ENCODE results near the gene MED9.
"Not testable (repeated sequence)": the region's sequence is repeated elsewhere in the genome, so short reads cannot be mapped to it uniquely, and the experiment has no call there.

MED9 gene, protein sequence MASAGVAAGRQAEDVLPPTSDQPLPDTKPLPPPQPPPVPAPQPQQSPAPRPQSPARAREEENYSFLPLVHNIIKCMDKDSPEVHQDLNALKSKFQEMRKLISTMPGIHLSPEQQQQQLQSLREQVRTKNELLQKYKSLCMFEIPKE

DNA sequence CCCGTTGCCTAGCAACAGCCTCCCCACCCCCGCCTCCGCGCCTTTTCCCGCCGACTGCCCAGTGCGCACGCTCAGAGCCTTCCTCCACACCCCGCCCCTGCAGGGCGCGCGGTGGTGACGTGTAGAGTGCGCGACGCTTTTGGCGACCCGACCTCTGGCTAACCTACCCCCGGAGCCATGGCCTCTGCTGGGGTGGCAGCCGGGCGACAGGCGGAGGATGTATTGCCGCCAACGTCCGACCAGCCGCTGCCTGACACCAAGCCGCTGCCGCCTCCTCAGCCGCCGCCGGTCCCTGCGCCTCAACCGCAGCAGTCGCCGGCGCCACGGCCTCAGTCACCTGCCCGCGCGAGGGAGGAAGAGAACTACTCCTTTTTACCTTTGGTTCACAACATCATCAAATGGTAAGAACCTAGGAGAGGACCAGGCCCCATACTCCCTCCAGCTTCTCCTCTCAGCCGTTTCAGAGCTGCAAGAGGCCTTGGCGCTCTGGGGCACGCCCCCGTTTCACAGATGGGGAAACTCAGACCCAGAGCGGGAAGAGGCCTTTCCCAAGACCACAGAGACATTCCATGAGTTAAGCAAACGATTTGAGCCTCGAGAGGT, at the start of gene MED9:
MED9 (plus strand) TSS at position 136 of the 603 bp plus-strand sequence; CDS start at position 178, 42 bp downstream.
- Mint-ChIP-seq H3K4me3 (peak within 1 kb of the TSS; percentile 88), H3K27me3 (peaks cover 8% of the 10 kb centered on the region), H3K9me3 (no peaks in the 10 kb centered on the region), H3K27ac (peak within 1 kb of the TSS; percentile 90 to 97), H3K4me1 (peaks cover 48% of the 10 kb centered on the region)
- peak; percentile 93 to 94 for DNase-seq
- ATAC-seq, result peak; percentile 100

DNA sequence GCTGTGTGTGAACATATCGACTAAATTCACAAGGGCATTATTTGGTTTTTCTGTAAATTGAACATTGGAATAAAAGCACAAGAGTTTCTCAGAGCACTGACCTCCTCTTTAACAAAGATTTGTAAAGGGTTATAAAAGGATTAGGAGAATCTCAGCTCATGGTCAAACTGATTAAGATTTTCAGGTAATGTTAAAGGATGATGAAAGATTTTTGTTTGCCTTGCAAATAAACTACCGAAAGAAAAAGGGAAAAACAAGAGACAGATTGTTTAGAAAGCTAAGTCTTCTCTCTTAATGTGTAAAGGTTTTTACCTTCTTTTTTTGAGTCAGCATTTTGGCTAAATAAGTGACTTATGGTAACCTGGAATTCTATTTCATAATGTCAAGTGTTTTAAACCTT, 47.6 kb upstream of the MED9 start:
- H3K4me1 Mint-ChIP-seq, result no peaks in the 10 kb centered on the region
- DNase-seq (no peak), ATAC-seq (no peak)
- H3K4me3 Mint-ChIP-seq, result no peak overlapping the region
- H3K27me3 Mint-ChIP-seq, result no peaks in the 10 kb centered on the region
- no peak overlapping the region for H3K27ac Mint-ChIP-seq
- H3K9me3 Mint-ChIP-seq, result peaks cover 0 to 9% of the 10 kb centered on the region in 2 donors

DNA sequence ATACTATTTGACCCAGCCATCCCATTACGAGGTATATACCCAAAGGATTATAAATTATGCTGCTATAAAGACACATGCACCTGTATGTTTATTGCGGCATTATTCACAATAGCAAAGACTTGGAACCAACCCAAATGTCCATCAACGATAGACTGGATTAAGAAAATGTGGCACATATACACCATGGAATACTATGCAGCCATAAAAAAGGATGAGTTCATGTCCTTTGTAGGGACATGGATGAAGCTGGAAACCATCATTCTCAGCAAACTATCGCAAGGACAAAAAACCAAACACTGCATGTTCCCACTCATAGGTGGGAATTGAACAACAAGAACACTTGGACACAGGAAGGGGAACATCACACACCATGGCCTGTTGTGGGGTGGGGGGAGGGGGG, 45.9 kb upstream of the MED9 start:
- not testable (repeated sequence) for H3K4me3 Mint-ChIP-seq, H3K27me3 Mint-ChIP-seq, DNase-seq, H3K27ac Mint-ChIP-seq, H3K9me3 Mint-ChIP-seq, ATAC-seq, H3K4me1 Mint-ChIP-seq

DNA sequence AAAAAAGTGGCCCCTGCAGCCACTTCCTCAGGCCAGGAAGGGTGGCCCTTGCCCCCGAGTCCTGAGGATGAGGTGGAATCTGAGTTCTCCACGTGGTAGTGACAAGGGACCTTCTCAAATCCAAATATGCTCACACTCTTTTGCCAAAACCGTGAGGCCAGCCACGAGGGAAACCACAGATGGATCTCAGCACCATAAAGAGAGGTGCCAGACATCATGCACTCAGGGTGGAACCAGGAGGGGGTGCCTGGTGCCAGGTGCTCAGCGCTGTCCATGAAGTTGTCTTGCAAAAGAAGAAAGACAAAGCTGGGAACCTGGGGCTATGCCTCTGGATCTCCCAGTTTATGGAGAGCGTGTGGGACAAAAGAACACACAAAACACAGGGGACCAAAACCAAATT, 45.2 kb upstream of the MED9 start:
- no peak for ATAC-seq
- no peak overlapping the region for H3K4me3 Mint-ChIP-seq

GRCh38 chr17:17433000-17433703, 43.6 kb upstream of the MED9 start:
- DNase-seq, result no peak
- no peak overlapping the region for H3K4me3 Mint-ChIP-seq
- no peaks in the 10 kb centered on the region for H3K27me3 Mint-ChIP-seq
- H3K27ac Mint-ChIP-seq, result no peak overlapping the region
- ATAC-seq, result no peak
- no peaks in the 10 kb centered on the region for H3K4me1 Mint-ChIP-seq
- no peaks in the 10 kb centered on the region for H3K9me3 Mint-ChIP-seq

More for the DNA sequence above, 45.2 kb upstream of the MED9 start:
- no peak overlapping the region for H3K27ac Mint-ChIP-seq
- no peak for DNase-seq
- no peaks in the 10 kb centered on the region for H3K4me1 Mint-ChIP-seq
- no peaks in the 10 kb centered on the region for H3K9me3 Mint-ChIP-seq
- H3K27me3 Mint-ChIP-seq, result no peaks in the 10 kb centered on the region

DNA sequence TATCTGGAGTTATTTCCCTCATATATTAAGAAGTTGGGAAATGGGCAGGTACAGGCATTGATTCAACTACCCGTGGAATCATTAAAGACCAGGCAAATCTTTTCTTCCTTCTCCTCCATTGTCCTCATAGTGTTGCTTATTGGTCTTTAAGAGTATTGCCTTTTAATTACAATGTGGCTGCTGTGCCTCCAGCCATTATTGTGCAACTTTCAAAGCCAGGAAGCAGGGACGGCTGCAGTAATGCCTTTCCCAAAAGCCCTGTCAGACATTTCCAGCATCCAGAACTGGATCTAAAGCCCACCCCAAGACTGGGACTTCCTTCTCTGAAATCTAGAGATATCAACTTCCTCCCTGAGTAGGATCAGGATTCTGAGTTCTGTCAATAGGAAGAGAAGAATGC, 42.3 kb upstream of the MED9 start:
- ATAC-seq (no peak), DNase-seq (no peak)
- Mint-ChIP-seq H3K9me3 (no peaks in the 10 kb centered on the region), H3K4me1 (peaks cover 1% of the 10 kb centered on the region), H3K27ac (no peak overlapping the region), H3K27me3 (no peaks in the 10 kb centered on the region), H3K4me3 (no peak overlapping the region)

- H3K27me3 Mint-ChIP-seq, result no peaks in the 10 kb centered on the region
- no peaks in the 10 kb centered on the region for H3K9me3 Mint-ChIP-seq
- no peak for ATAC-seq
- H3K27ac Mint-ChIP-seq, result no peak overlapping the region
- DNase-seq, result no peak
- peaks cover 9% of the 10 kb centered on the region for H3K4me1 Mint-ChIP-seq
- no peak overlapping the region for H3K4me3 Mint-ChIP-seq
Observed at GRCh38 chr17:17435323-17435722, 41.5 kb upstream of the MED9 start.

- Mint-ChIP-seq H3K27me3 (no peaks in the 10 kb centered on the region), H3K4me1 (peaks cover 9% of the 10 kb centered on the region), H3K27ac (no peak overlapping the region), H3K4me3 (no peak overlapping the region), H3K9me3 (no peaks in the 10 kb centered on the region)
- DNase-seq (no peak), ATAC-seq (no peak)
Observed at GRCh38 chr17:17437461-17437860, 39.3 kb upstream of the MED9 start.

DNA sequence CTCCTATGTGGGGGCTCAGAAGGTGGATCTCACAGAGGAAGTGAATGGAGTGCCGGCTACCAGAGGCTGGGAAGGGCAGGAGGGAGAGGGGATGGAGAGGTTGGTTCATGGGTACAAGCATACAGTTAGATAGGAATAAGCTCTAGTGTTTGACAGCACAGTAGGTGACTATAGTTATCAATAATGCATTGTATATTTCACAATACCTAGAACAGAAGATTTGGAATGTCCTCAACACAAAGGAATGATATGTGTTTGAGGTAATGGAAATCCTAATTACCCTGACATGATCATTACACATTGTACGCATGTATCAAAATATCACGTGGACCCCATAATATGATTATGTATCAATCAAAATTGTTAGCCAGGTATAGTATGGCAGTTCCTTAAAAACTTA, 38.9 kb upstream of the MED9 start:
- no peak overlapping the region for H3K27ac Mint-ChIP-seq
- ATAC-seq, result no peak
- H3K27me3 Mint-ChIP-seq, result no peaks in the 10 kb centered on the region
- no peak for DNase-seq
- H3K4me1 Mint-ChIP-seq, result peaks cover 9% of the 10 kb centered on the region
- H3K9me3 Mint-ChIP-seq, result no peaks in the 10 kb centered on the region
- H3K4me3 Mint-ChIP-seq, result no peak overlapping the region

DNA sequence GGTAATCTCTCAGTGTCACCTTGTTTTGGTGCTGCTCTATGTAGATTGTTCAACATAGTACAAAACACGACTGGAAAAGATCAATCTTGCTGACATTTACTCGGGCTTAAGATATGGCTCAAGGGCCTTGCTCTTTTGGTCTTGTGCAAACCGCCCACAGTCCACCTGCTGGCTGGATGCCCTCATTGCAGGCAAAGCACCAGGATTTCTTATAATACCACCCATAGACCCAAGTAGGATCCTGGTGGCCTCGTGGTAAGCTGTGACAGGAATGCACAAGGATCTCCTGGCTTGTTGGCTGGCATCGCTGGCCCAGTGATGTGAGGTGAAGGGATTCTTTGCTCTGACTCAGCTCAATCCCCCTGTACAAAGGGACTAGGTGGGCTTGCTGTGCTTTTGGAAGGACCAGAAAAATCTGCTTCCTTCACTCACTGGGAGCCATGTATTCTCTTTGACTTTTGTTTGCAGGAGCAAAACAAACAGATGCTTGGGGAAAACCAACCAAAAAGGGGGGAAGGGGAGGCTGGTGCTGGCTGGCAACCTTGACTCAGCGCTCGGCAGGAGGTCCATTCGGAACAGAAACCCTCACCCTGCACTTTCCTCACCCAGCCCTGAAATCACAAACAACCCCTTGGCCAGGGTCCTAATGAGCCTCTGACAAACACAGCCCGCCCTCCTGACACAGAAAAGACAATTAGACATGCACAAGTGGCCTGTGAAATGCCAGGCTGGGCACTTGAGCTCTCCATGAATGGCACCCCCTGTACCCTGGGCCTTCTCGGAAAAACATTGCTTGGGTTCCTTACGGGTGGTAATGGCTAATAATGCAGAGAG, 36.6 kb upstream of the MED9 start:
- peak; percentile 65 to 68 for DNase-seq
- H3K4me3 Mint-ChIP-seq, result no peak overlapping the region
- H3K9me3 Mint-ChIP-seq, result no peaks in the 10 kb centered on the region
- peaks cover 9% of the 10 kb centered on the region for H3K4me1 Mint-ChIP-seq
- H3K27me3 Mint-ChIP-seq, result no peaks in the 10 kb centered on the region
- peak; percentile 68 for ATAC-seq
- peak overlapping the region in 1 of 2 donors; percentile 44 for H3K27ac Mint-ChIP-seq

DNA sequence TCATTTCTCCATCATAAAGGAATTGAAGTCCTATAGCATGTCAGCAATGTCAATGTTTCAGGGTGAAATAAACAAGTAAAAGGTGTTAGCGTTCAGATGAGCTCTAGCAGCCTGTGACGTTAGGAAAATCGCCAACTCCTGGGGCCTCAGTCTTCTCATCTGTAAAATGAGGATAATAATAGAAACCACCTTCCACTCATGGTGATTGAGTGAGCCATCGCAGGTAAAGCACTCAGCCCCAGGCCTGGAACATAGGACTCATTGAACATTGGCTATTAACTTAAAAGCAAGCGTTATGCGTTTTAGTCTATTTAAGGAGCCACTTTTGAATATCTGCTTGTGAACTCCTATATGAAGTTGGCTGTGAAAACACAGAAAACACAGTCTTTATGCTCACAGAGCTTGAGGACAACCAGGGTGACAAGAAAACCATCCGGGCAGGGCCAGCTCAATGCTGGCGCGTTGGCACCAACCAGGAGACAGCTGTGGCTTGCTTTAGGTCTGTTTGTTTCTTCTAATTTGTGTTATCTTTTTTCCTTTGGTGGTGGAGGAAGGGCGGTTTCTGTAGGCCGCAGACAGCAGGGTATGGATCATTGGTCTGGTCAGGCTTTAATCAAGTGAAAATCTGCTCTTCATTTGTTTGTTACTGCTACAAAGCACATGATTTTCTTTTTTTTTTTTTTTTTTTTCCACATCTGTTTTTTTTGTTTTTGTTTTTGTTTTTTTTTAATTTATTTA, 35.7 kb upstream of the MED9 start:
- peaks cover 9% of the 10 kb centered on the region for H3K4me1 Mint-ChIP-seq
- no peaks in the 10 kb centered on the region for H3K9me3 Mint-ChIP-seq
- DNase-seq (no peak), ATAC-seq (no peak)
- no peak overlapping the region for H3K27ac Mint-ChIP-seq
- no peak overlapping the region for H3K4me3 Mint-ChIP-seq
- H3K27me3 Mint-ChIP-seq, result no peaks in the 10 kb centered on the region

- no peak for DNase-seq
- Mint-ChIP-seq H3K27me3 (no peaks in the 10 kb centered on the region), H3K9me3 (peaks cover 0 to 7% of the 10 kb centered on the region in 2 donors), H3K4me1 (peaks cover 9% of the 10 kb centered on the region), H3K27ac (no peak overlapping the region), H3K4me3 (no peak overlapping the region)
- no peak for ATAC-seq
Observed at GRCh38 chr17:17443173-17443572, 33.6 kb upstream of the MED9 start.

- Mint-ChIP-seq H3K4me3 (no peak overlapping the region), H3K27me3 (no peaks in the 10 kb centered on the region), H3K9me3 (peaks cover 0 to 7% of the 10 kb centered on the region in 2 donors), H3K4me1 (no peaks in the 10 kb centered on the region), H3K27ac (peak overlapping the region in 1 of 2 donors; percentile 12)
- no peak for ATAC-seq
- DNase-seq, result no peak
Observed at GRCh38 chr17:17445296-17445924, 31.4 kb upstream of the MED9 start.

DNA sequence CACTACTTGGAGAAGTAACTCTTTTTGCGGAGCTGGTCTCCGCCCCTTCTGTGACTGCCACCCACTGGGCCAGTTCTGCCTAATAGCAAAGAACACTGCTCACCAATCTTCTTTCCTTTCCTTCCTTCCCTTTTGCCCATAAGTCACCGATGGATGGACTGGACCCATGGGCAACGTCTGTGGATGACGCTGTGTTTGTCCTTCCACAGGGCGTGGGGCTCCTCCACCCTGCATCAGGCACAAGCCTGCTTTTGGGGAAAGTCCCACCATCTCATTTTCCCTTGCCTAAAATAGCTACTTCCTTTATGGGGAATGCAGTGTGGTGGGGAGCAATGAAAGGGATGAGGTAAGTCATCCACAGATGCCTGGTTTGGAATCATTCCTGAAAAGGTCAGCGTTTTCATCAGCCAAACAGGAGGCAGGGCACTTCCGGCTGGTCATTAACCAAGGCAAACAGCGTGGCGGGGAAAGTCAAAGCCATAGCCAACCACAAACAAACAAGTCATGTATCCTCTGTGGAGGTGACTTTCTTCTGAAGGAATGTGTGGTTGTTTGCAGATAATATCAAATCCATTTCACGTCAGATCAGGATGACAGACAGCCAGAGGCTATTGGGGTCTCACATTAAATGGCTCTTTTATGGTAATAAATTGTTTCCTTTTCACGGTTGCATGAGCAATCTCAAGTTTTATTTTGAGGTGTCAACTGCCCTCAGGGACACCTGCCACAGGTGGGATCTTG, 30.7 kb upstream of the MED9 start:
- Mint-ChIP-seq H3K4me3 (no peak overlapping the region), H3K27me3 (no peaks in the 10 kb centered on the region)

More for the DNA sequence above, 30.7 kb upstream of the MED9 start:
- peaks cover 0 to 7% of the 10 kb centered on the region in 2 donors for H3K9me3 Mint-ChIP-seq
- DNase-seq (no peak), ATAC-seq (no peak)
- no peaks in the 10 kb centered on the region for H3K4me1 Mint-ChIP-seq
- peak overlapping the region in 1 of 2 donors; percentile 84 for H3K27ac Mint-ChIP-seq

Measured in stimulated activated naive CD8-positive, alpha-beta T cell treated with anti-CD3 and anti-CD28 coated beads, Interleukin-15, amount 100 ng/mL, for 72 hours (primary cell).